Heart right ventricle (tissue), 16 donors: Measurements from ENCODE around the gene PRKACB. TPM values are rescaled to one million over a fixed set of nuclear protein-coding genes. Genes with fewer than 3 reads are reported as not detected.

Experiments used
- ATAC-seq, 8 donors: fragments of 200-7000 bp; cut with Tn5 transposase; one replicate each; pipeline ENCODE4 v1.9.1; 2020; ENCODE audit warnings: mild to moderate bottlenecking in 8 of 8, moderate library complexity in 8 of 8, moderate number of reproducible peaks in 1 of 8
- DNase-seq, 2 donors: peaks; one replicate each; pipeline ENCODE4 v3.0.0-alpha.2; 2020
- H3K27ac ChIP-seq, 10 donors: fragments of 200-600 bp; sonication (generic) in 2 of 10; one replicate each; pipeline versions ENCODE4 v1.5.0 to v1.8.0; 2020 to 2022; ENCODE audit warnings: mild to moderate bottlenecking in 3 of 10
- H3K27me3 ChIP-seq, 7 donors: fragments of 200-600 bp; one replicate each; pipeline ENCODE4 v1.8.0; 2021 to 2022; ENCODE audit warnings: mild to moderate bottlenecking in 2 of 7
- H3K36me3 ChIP-seq, 9 donors: fragments of 200-600 bp; sonication (generic) in 1 of 9; one replicate each; pipeline versions ENCODE4 v1.5.0 to v1.8.0; 2020 to 2022; ENCODE audit warnings: mild to moderate bottlenecking in 2 of 9
- H3K4me1 ChIP-seq, 9 donors: fragments of 200-600 bp; sonication (generic) in 1 of 9; one replicate each; pipeline versions ENCODE4 v1.5.0 to v1.8.0; 2020 to 2022; ENCODE audit warnings: mild to moderate bottlenecking in 4 of 9
- H3K4me3 ChIP-seq, 10 donors: fragments of 200-600 bp; sonication (generic) in 2 of 10; one replicate each; pipeline versions ENCODE4 v1.5.0 to v1.8.0; 2020 to 2022; ENCODE audit warnings: mild to moderate bottlenecking in 7 of 10, moderate library complexity in 2 of 10
- H3K9me3 ChIP-seq, 11 donors: fragments of 200-600 bp in 10 of 11; sonication (generic) in 2 of 11; one replicate each; pipeline versions ENCODE4 v1.5.0 to v1.8.0; 2013 to 2022; ENCODE audit warnings: mild to moderate bottlenecking in 2 of 11, control low read depth in 1 of 11, moderate library complexity in 1 of 11
- WGBS, 2 donors: extraction: QIAGEN DNeasy Blood & Tissue Kit; methylation state at CpG; one replicate each; pipeline ENCODE4 v1.1.7; 2013; ENCODE audit warnings: inconsistent platforms in 1 of 2; 5-methylcytosine and 5-hydroxymethylcytosine counted together
- intact Hi-C, 10 donors: fragments of 100-400 bp; cut with DNase I; formaldehyde crosslinking; loops; one replicate each; pipeline versions ENCODE4 v1.11.1 to v1.14.2; 2022
- long read RNA-seq, 3 donors: library from polyadenylated mRNA; unstranded; transcript quantifications; one replicate each; pipeline ENCODE4 v2.0.0, GENCODE V29; 2020 to 2021
- polyA plus RNA-seq, 2 donors: library from polyadenylated mRNA; stranded (reverse); fragments of 200-250 nt; gene quantifications; one replicate each; pipeline ENCODE4 v1.2.3, GENCODE V29; 2013
- total RNA-seq, 10 donors: library from RNA; stranded (reverse); fragmentation: NEBNext Ultra II Directional in 3 of 10; extraction: Animal tissue kit (Norgen Biotek cat#: 25700) in 3 of 10; gene quantifications; one replicate each; pipeline versions ENCODE4 v1.2.1 to v1.2.4, GENCODE V29; 2021 to 2023
- TF ChIP-seq, protein P1 (sequence below), 9 donors: fragments of 200-600 bp; sonication (generic) in 2 of 9; IDR thresholded peaks; one replicate each; pipeline versions ENCODE4 v1.5.0 to v1.8.0; 2021 to 2022; ENCODE audit warnings: antibody characterized with exemption in 9 of 9, mild to moderate bottlenecking in 5 of 9, moderate library complexity in 1 of 9
- donor health status: Arrhythmogenic right ventricular cardiomyopathy.
- donor health status: ischemic (EF 13 %, LVEDD 7.1; RV severe dilation, severe dysfunction).
- donor health status: healthy with polysubstance abuse.
- donor health status: DM: no; HTN: yes; CAD: no.
- donor health status: DM: no; HTN: no; CAD: no.
- donor health status: ischemic (EF 25% LVEDD 6.9; RV normal size, moderate dysfunction).
- donor health status: ischemic (EF 25% LVEDD 5.7; RV mildly dilated, moderate dysfunction).
- donor health status: healthy.
- donor health status: DM: yes; HTN: yes; CAD: no.
- donor health status: Ischemic cardiomyopathy.
- donor health status: ischemic (EF 35%, LVEDD 5.7; RV mildly dilated, moderate dysfunction).
- donor health status: nonischemic (EF 11% LVEDD 7.7; RV severe dilation, severe dysfunction).
- donor health status: DM: yes; HTN: yes; CAD: no.
- donor health status: PGD.
- donor health status: ischemic (EF 29% LVEDD 5.4; RV normal size, mild dysfunction).
- donor health status: nonischemic (EF 23%, LVEDD 6.1; RV moderate dilation, normal function).

PRKACB gene
- total RNA-seq (10 to 100 TPM; 28.4 to 49.1 (median 43.0) TPM), polyA plus RNA-seq (10 to 100 TPM in 1 of 2 donors, 1 to 10 TPM in 1; 6.4 to 10.9 TPM)
- long read RNA-seq, donor 1, full-length matches to known transcripts = 38 of 45 reads
- long read RNA-seq, donor 1, partial matches to known transcripts = 2 of 45 reads
- long read RNA-seq, donor 1, other reads (novel, unspliced or antisense) = 5 of 45 reads
- long read RNA-seq, donor 2, full-length matches to known transcripts = 31 of 39 reads
- long read RNA-seq, donor 2, partial matches to known transcripts = 2 of 39 reads
- long read RNA-seq, donor 2, other reads (novel, unspliced or antisense) = 6 of 39 reads
- long read RNA-seq, donor 3, full-length matches to known transcripts = 46 of 58 reads
- long read RNA-seq, donor 3, partial matches to known transcripts = 3 of 58 reads
- long read RNA-seq, donor 3, other reads (novel, unspliced or antisense) = 9 of 58 reads

DNA sequence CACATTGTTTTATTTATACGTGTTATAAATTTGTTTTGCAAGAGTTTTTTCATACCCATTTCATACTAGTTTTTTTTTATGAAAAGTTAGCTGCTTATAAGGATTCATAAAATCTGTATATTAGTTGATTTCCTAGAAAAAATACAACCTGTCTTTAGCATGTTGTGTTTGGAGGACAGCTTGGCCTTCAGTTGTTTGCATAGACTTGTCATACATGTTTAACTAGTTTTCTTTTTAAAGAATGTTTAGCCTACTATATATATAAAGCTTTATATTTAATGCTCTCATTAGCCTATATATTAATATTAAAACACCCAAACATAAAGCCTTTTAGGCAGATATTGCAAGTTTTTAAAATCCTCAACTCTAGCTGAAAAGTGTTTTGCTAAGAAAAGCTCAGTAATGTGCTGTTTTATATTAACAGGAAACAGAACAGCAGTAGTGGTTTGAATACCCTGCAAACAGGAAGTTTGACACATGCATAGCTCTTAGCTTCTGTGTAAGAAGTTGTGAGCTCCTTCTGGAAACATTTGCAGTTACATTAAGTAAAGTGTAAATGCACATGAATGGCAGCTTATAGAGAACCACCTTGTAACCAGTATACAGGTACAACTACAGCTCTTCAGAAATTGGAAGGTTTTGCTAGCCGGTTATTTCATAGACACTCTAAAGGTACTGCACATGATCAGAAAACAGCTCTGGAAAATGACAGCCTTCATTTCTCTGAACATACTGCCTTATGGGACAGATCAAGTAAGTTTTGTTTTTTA is at the start of gene PRKACB:
Gene PRKACB, plus strand, starts transcription at position 476 of the 770 bp plus-strand sequence. Its CDS starts 91 bp downstream, at position 567.
- 57 to 58% methylated on average over 2 of the region's 2 CpGs for WGBS, 2 donors
- ATAC-seq (peak in 5 of 8 donors; percentile 28 to 58 (median 50)), DNase-seq (no peak)
- Histone ChIP-seq H3K4me1 (peaks cover 0 to 29% (median 0%) of the 10 kb centered on the region in 9 donors), H3K4me3 (peak within 1 kb of the TSS in 5 of 10 donors; percentile 6 to 50 (median 13)), H3K9me3 (peaks cover 0 to 7% (median 0%) of the 10 kb centered on the region in 11 donors), H3K27me3 (no peaks in the 10 kb centered on the region), H3K36me3 (no peaks in the 10 kb centered on the region), H3K27ac (peak within 1 kb of the TSS in 1 of 10 donors; percentile 78)
- TF ChIP-seq, protein P1, sequence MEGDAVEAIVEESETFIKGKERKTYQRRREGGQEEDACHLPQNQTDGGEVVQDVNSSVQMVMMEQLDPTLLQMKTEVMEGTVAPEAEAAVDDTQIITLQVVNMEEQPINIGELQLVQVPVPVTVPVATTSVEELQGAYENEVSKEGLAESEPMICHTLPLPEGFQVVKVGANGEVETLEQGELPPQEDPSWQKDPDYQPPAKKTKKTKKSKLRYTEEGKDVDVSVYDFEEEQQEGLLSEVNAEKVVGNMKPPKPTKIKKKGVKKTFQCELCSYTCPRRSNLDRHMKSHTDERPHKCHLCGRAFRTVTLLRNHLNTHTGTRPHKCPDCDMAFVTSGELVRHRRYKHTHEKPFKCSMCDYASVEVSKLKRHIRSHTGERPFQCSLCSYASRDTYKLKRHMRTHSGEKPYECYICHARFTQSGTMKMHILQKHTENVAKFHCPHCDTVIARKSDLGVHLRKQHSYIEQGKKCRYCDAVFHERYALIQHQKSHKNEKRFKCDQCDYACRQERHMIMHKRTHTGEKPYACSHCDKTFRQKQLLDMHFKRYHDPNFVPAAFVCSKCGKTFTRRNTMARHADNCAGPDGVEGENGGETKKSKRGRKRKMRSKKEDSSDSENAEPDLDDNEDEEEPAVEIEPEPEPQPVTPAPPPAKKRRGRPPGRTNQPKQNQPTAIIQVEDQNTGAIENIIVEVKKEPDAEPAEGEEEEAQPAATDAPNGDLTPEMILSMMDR (IDR thresholded peaks at IDR 0.05) = no peak
- intact Hi-C loops = loop anchor here in 7 of 10 donors (5.0 to 10.0 kb wide), 8 partner anchors 283 to 631 kb away; no protein-coding TSS in a partner anchor

DNA sequence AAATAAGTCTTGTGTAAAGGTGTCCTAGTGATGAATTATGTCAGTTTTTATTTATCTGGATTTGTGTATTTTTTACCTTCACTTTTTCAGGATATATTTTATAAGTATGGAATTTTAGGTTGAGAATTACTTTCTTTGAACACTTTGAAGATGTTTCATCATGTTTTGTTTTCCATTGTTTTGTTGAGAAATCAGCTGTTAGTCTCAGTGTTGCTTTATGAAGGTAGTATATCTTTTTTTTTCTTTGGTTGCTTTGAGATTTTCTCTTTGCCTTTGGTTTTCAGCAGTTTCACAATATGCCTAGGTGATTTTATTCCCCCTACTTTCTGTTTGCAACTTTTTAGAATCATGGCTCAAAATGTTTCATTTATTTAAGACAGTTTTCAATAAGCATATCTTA is 48.8 kb upstream of the PRKACB start:
- no peaks in the 10 kb centered on the region for H3K36me3 ChIP-seq
- no peak for DNase-seq
- ATAC-seq = no peak
- H3K4me1 ChIP-seq = peaks cover 0 to 6% (median 0%) of the 10 kb centered on the region in 9 donors
- TF ChIP-seq, protein P1 (IDR thresholded peaks at IDR 0.05) = no peak
- no peak overlapping the region for H3K4me3 ChIP-seq
- H3K27ac ChIP-seq = no peak overlapping the region
- intact Hi-C loops = no loop called here
- H3K9me3 ChIP-seq = peaks cover 0 to 11% (median 0%) of the 10 kb centered on the region in 11 donors
- no peaks in the 10 kb centered on the region for H3K27me3 ChIP-seq

DNA sequence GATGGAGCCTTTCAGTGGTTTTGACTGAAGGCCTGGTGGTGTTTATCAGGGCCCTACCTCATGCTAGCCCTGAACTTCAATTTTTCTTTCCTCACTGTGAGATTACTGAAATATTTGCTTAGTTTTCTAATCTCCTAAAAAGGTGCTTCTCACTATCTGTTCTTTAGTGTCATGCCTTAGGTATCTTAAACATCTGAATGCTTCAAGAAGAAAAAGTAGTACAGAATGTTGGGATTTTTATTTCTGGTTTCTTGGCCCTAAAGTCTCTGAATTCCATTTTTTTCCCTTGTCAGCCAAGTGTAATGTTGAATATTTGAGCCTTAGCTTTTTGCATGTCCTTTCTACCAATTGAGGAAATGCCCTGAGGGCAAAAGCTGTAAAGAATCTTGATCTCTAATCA is 47.9 kb upstream of the PRKACB start:
- TF ChIP-seq, protein P1 (IDR thresholded peaks at IDR 0.05) = no peak
- Histone ChIP-seq H3K27me3 (no peaks in the 10 kb centered on the region), H3K4me1 (peaks cover 0 to under 1% (median 0%) of the 10 kb centered on the region in 9 donors), H3K4me3 (no peak overlapping the region), H3K27ac (no peak overlapping the region), H3K9me3 (peaks cover 0 to 11% (median 0%) of the 10 kb centered on the region in 11 donors), H3K36me3 (no peaks in the 10 kb centered on the region)
- intact Hi-C loops = no loop called here
- DNase-seq (no peak), ATAC-seq (no peak)

DNA sequence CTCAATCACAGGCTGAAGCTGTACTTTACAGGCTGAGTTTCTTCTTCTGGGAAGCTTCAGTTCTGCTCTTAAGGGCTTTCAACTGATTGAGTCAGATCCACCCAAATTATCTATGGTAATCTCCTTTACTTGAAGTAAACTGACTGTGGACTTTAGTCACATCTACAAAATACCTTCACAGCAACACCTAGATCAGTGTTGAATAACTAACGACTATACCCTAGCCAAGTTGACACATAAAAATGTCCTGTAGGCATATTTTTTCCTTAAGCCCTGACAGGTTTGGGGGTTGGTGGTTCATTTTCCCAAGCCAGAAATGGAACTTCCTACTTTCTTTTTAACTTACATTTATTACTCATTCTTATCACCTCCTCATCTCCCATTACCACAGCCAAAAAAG is 42.9 kb upstream of the PRKACB start:
- H3K4me3 ChIP-seq = no peak overlapping the region
- H3K27me3 ChIP-seq = no peaks in the 10 kb centered on the region
- DNase-seq = no peak
- no peaks in the 10 kb centered on the region for H3K36me3 ChIP-seq
- no peak overlapping the region for H3K27ac ChIP-seq
- TF ChIP-seq, protein P1 (IDR thresholded peaks at IDR 0.05) = no peak
- intact Hi-C loops = no loop called here
- no peak for ATAC-seq
- H3K4me1 ChIP-seq = peaks cover 0 to 17% (median 7%) of the 10 kb centered on the region in 9 donors
- 80 to 85% methylated on average over 1 of the region's 1 CpG for WGBS, 2 donors
- peaks cover 0 to 5% (median 0%) of the 10 kb centered on the region in 11 donors for H3K9me3 ChIP-seq
